Adipocyte (in vitro differentiated cells): ENCODE measurements around the gene NME3.
"Not testable (repeated sequence)": the region's sequence is repeated elsewhere in the genome, so short reads cannot be mapped to it uniquely, and the experiment has no call there.

Source experiments
- DNase-seq: peaks from one replicate; pipeline ENCODE4 v3.0.0-alpha.2; 2015; ENCODE audit warnings: low read depth
- H3K27me3 ChIP-seq: replicated peaks from 2 replicates; pipeline ENCODE4 v1.7.0; 2013; ENCODE audit warnings: mild to moderate bottlenecking, low read length, moderate library complexity; ENCODE audit not compliant: control insufficient read depth, insufficient read depth
- H3K36me3 ChIP-seq: 2 replicates; pipeline ENCODE4 v1.7.0; 2013; ENCODE audit warnings: low read length, mild to moderate bottlenecking, moderate library complexity; ENCODE audit not compliant: control insufficient read depth, insufficient read depth, severe bottlenecking
- H3K4me1 ChIP-seq: 2 replicates; pipeline ENCODE4 v1.7.0; 2013; ENCODE audit warnings: mild to moderate bottlenecking, low read length, moderate library complexity; ENCODE audit not compliant: control insufficient read depth, insufficient read depth
- H3K4me3 ChIP-seq: 2 replicates; pipeline ENCODE4 v1.7.0; 2013; ENCODE audit warnings: mild to moderate bottlenecking, low read length, moderate library complexity
- H3K9ac ChIP-seq: 2 replicates; pipeline ENCODE4 v1.7.0; 2013; ENCODE audit warnings: mild to moderate bottlenecking, low read length, moderate library complexity
- H3K9me3 ChIP-seq: 2 replicates; pipeline ENCODE4 v1.7.0; 2013; ENCODE audit warnings: mild to moderate bottlenecking, low read length, moderate library complexity; ENCODE audit not compliant: control insufficient read depth

Gene NME3

DNA sequence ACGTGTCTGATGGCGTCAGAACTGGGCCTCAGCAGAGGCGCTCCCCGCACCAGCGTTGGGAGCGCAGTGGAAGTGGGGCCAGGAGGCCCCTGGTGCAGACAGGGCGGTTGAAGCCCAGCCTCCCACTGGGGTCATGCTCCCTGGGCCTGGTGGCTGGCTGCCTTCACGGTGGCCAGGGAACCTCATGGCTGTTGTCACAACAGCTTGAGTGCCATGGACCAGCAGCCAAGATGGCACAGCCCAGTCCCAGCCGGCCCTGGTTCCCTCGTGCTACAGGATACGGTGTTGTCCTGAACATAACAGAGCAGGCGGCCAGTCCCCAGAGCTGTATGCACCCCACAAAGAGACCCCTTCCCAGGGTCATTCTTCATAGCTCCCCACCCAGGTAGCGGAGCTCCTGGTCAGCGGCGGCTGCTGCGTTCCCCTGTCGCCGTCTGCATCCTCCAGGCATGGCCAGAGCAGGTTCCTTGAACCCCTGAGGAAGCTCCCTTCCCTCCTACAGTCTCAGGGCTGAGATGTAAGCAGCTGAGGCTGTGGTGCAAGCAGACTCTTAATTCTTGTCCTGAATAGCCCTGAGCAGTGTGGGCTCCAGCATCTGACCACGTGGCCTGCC, 29.7 kb downstream of the NME3 start:
- no peak for DNase-seq
- Histone ChIP-seq H3K4me3 (no peak overlapping the region), H3K27me3 (no peaks in the 10 kb centered on the region), H3K4me1 (no peaks in the 10 kb centered on the region), H3K36me3 (peaks cover 34% of the 10 kb centered on the region), H3K9ac (no peak overlapping the region), H3K9me3 (no peaks in the 10 kb centered on the region)

DNA sequence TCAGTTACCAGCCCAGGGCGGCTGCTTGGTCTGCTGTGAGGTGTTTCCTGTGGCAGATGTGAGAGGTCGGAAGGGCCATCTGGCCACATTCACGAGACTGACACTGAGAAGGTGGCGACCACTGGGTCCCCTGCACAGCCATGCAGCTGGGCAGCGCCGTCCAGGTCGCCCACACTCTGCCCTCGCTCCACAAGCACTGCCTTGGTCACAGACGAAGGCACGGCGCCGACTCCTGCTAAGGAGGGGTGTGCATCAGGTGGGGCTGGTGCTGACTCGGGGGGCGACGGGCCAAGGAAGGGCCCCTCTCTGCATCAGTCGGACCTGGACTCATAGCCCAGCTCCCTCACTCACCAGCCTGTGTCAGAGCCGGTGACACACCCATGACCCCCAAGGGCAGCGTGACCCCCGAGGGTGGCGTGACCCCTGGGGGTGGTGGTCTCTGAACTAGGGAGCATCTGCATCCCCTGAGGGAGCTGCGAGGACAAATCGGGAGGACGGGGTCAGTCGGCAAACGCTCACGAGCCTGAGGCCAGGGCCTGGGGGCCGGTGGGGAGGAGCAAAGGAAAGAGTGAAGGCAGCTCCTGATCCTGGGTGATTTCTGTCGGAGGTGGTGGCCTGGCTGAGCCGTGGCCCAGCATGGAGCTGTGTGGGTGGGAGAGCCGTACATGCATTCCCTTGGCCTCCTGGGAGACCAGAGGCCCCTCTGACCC, 30.4 kb downstream of the NME3 start:
- DNase-seq: no peak
- Histone ChIP-seq H3K4me3 (no peak overlapping the region), H3K9ac (no peak overlapping the region), H3K27me3 (no peaks in the 10 kb centered on the region), H3K9me3 (no peaks in the 10 kb centered on the region), H3K4me1 (no peaks in the 10 kb centered on the region), H3K36me3 (peaks cover 31% of the 10 kb centered on the region)

DNA sequence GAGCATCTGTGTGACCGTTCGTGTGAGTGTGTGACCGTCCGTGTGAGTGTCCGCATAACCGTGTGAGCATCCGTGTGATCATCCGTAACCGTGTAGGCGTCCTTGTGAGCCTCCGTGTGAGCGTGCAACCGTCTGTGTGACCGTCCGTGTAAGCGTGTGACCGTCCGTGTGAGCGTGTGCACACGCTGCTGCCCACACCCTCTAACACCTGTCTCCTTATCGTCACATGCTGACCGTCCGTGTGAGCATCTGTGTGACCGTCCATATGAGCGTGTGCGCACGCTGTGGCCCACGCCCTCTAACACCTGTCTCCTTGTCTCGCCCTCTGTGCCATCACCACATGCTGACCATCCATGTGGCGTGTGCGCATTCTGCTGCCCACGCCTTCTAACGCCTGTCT, 31.1 kb downstream of the NME3 start:
- H3K4me1 ChIP-seq: no peaks in the 10 kb centered on the region
- no peak overlapping the region for H3K4me3 ChIP-seq
- H3K9me3 ChIP-seq: no peaks in the 10 kb centered on the region
- H3K27me3 ChIP-seq: no peaks in the 10 kb centered on the region
- H3K36me3 ChIP-seq: peaks cover 27% of the 10 kb centered on the region
- DNase-seq: no peak
- no peak overlapping the region for H3K9ac ChIP-seq

DNA sequence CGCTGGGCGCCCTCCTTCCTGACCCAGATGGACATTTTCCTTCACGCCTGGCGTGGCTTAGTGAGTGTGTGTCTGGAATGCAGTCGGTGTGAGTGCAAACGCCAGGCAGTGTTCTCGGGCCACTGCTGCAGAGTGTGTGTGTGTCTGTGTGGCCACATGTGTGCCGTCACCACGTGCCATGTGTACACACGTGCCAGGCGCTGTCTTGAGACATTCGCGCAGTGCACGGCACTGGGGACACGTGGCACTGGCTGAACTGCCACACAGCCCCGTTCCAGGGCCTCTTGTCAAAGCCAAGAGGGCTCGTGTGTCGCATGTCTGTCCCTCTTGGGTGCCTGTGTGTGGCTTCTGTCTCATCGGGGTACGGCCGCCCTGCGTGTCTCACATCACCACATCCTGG, 36.5 kb downstream of the NME3 start:
- H3K4me1 ChIP-seq: no peaks in the 10 kb centered on the region
- H3K27me3 ChIP-seq: no peaks in the 10 kb centered on the region
- no peaks in the 10 kb centered on the region for H3K9me3 ChIP-seq
- H3K9ac ChIP-seq: no peak overlapping the region
- H3K4me3 ChIP-seq: no peak overlapping the region
- no peak for DNase-seq
- H3K36me3 ChIP-seq: peaks cover 34% of the 10 kb centered on the region

DNA sequence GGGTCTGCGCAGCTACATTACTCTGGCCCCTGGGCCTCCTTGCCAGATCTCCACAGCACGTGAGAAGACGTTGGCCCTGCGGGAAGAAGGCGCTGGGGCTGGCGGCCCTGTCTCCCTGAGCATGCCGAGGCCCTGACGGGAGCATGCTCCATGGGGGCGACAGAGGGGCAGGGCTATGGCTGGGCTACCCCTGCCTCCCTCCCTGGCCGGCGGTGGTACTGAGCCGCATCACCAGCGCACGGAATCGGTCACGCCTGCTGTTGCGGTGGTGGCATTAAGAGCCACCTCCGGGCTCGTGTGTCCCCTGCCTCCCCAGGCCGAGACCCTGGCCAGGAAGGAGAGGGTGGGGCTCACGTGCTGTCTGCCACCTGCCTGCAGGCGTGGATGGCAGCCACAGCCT, 37.2 kb downstream of the NME3 start:
- H3K4me1 ChIP-seq: no peaks in the 10 kb centered on the region
- H3K27me3 ChIP-seq: no peaks in the 10 kb centered on the region
- no peaks in the 10 kb centered on the region for H3K9me3 ChIP-seq
- H3K9ac ChIP-seq: no peak overlapping the region
- peaks cover 40% of the 10 kb centered on the region for H3K36me3 ChIP-seq
- DNase-seq: no peak
- H3K4me3 ChIP-seq: no peak overlapping the region

DNA sequence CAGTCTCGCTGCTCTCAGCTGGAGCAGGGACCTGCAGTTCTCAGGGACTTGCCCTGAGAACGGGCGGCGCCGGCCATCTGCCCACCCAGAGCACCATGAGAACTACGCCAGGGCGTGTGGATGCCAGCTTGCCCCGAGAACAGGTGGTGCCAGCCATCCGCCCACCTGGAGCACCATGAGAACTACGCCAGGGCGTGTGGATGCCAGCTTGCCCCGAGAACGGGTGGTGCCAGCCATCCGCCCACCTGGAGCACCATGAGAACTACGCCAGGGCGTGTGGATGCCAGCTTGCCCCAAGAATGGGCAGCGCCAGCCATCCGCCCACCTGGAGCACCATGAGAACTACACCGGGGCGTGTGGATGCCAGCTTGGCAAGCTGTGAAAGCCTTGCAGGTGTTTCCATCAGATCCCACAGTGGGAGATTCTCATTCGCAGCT, 38.8 kb downstream of the NME3 start:
- peaks cover 52% of the 10 kb centered on the region for H3K36me3 ChIP-seq
- H3K9me3 ChIP-seq, H3K4me3 ChIP-seq, DNase-seq, H3K27me3 ChIP-seq, H3K4me1 ChIP-seq, H3K9ac ChIP-seq: not testable (repeated sequence)

DNA sequence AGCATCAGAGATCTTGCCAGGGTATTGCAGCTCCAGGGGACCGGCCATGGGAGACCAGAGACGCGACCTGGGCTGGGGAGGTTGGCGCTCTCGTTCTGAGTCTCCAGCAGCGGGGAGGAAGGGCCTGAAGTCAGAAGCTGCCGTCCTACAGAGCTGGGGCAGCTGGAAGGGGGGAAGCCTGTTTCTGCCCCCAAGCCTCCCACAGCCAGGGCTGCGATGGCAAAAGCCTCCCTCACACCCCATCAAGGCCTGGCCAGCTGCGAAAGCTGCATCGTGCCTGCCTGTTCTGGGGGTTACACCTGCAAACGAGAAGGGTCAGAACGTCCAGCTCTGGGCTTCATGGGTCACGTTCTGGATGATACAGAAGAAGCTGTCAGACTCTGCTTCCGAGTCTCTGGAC, 39.3 kb downstream of the NME3 start:
- H3K9ac ChIP-seq: no peak overlapping the region
- H3K27me3 ChIP-seq: no peaks in the 10 kb centered on the region
- peaks cover 55% of the 10 kb centered on the region for H3K36me3 ChIP-seq
- H3K4me3 ChIP-seq: no peak overlapping the region
- no peak for DNase-seq
- no peaks in the 10 kb centered on the region for H3K9me3 ChIP-seq
- H3K4me1 ChIP-seq: no peaks in the 10 kb centered on the region

DNA sequence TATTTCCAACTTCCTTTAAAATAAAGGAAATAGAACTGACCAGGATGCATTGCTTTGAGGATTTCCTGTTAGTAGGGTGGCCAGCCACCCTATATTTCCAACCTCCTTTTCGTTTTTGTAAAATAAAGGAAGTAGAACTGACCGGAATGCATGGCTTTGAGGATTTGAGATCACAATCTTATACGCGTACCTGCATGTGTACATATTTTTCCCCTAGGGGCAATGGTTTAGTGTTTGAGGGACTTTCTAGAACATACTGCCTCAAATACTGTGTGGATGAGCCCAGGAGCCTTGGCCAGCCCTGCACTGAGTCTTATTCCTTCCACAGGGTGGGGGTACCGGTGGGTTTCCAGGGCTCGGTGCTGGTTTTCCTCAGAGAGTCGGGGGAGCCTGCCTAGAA, 39.7 kb downstream of the NME3 start:
- no peaks in the 10 kb centered on the region for H3K27me3 ChIP-seq
- no peak overlapping the region for H3K9ac ChIP-seq
- no peak for DNase-seq
- H3K9me3 ChIP-seq: no peaks in the 10 kb centered on the region
- H3K36me3 ChIP-seq: peaks cover 58% of the 10 kb centered on the region
- H3K4me1 ChIP-seq: no peaks in the 10 kb centered on the region
- no peak overlapping the region for H3K4me3 ChIP-seq

DNA sequence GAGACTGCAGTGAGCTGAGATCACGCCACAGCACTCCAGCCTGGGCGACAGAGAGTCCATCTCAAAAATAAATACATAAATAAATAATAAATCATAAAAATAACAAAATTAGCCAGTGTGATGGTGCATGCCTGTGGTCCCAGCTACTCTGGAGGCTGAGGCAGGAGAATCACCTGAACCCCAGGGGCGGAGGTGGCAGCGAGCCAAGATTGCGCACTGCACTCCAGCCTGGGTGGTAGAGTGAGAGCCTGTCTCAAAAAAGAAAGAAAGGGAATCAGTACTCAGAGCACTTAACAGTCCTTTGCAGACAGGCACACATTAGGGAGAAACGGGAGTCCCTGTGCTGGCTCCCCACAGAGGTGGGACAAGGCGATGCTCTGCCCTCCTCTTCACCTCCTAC, 40.3 kb downstream of the NME3 start:
- H3K4me3 ChIP-seq: no peak overlapping the region
- no peaks in the 10 kb centered on the region for H3K27me3 ChIP-seq
- no peak for DNase-seq
- H3K36me3 ChIP-seq: peaks cover 63% of the 10 kb centered on the region
- H3K9ac ChIP-seq: no peak overlapping the region
- H3K4me1 ChIP-seq: no peaks in the 10 kb centered on the region
- no peaks in the 10 kb centered on the region for H3K9me3 ChIP-seq

DNA sequence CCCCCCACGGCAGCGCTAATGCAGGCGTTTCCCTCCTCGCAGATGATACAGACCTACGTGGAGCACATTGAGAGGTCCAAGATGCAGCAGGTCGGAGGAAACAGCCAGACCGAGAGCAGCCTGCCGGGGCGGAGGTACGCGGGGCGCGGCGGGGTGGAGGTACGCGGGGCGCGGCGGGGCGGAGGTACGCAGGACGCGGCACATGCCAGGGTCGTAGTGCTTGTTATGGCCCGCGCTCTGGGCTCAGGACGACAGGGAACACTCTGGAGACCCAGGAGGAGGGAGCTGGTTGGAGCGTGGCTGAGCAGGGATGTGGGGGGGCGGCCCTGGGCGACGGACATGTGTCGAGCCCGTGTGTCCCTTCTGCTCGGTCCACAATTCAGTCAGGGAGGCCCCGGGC, 41.9 kb downstream of the NME3 start:
- Histone ChIP-seq H3K27me3 (no peaks in the 10 kb centered on the region), H3K36me3 (peaks cover 57% of the 10 kb centered on the region), H3K9me3 (no peaks in the 10 kb centered on the region), H3K9ac (no peak overlapping the region), H3K4me1 (no peaks in the 10 kb centered on the region), H3K4me3 (no peak overlapping the region)
- DNase-seq: no peak

DNA sequence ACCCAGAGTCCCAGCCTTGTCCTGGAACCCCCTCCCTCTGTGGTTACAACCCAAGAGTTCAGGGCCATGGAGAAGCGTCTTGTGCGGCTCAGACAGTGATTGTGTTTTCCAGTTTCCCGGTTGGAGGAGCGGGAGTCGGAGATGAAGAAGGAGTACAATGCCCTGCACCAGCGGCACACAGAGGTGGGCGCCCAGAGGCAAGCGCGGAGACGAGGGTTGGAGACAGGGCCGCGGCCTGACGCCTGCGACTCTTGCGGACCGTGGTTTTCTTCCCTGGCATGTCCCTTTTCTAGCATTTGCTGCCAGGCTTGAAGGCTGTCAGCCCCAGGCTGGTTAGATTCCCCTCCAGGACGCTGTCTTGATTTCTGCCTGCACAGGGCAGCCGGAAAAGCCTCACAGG, 42.3 kb downstream of the NME3 start:
- no peak for DNase-seq
- H3K9ac ChIP-seq: no peak overlapping the region
- H3K36me3 ChIP-seq: peaks cover 53% of the 10 kb centered on the region
- no peaks in the 10 kb centered on the region for H3K9me3 ChIP-seq
- H3K27me3 ChIP-seq: no peaks in the 10 kb centered on the region
- no peaks in the 10 kb centered on the region for H3K4me1 ChIP-seq
- no peak overlapping the region for H3K4me3 ChIP-seq
